OCI-LY7 (cell line): ENCODE measurements around the gene PWWP2B. TPM values are rescaled to one million over a fixed set of nuclear protein-coding genes. Genes with fewer than 3 reads are reported as not detected.

Experiments used
- BruUV-seq: library from RNA; stranded (reverse); fragments of 400-500 nt; replicated peaks from 2 replicates; lab custom pipeline; 2021; lab: Mats Ljungman, UMichigan
- CTCF ChIA-PET: fragments of 300-600 bp; sonication (Branson Sonifier 250); formaldehyde crosslinking; loops from one replicate; lab custom pipeline; 2022; ENCODE audit warnings: antibody characterized with exemption; ENCODE audit not compliant: unreplicated experiment; lab: Charles Lee
- POLR2A ChIA-PET: fragments of 300-600 bp; sonication (Branson Sonifier 250); formaldehyde crosslinking; loops from one replicate; lab custom pipeline; 2022; ENCODE audit warnings: antibody characterized with exemption; lab: Charles Lee
- DNase-seq: peaks from one replicate; pipeline ENCODE4 v3.0.0-alpha.2; 2015; ENCODE audit warnings: low spot score
- H2AFZ ChIP-seq: fragments of 200-600 bp; sonication (generic), shearing (Covaris generic); 2 replicates; pipeline ENCODE4 v1.6.1; 2014; ENCODE audit warnings: mild to moderate bottlenecking, antibody characterized with exemption, low read length, moderate library complexity
- H3K27ac ChIP-seq: fragments of 200-600 bp; sonication (generic); 2 replicates; pipeline ENCODE4 v1.5.1; 2014; ENCODE audit warnings: mixed run types, low read depth, mild to moderate bottlenecking, moderate library complexity, low read length, inconsistent platforms; ENCODE audit not compliant: poor library complexity, severe bottlenecking
- H3K36me3 ChIP-seq: fragments of 200-600 bp; sonication (generic); 2 replicates; pipeline ENCODE4 v1.6.1; 2014; ENCODE audit warnings: mild to moderate bottlenecking, antibody characterized with exemption, low read length, moderate library complexity, mixed read lengths; ENCODE audit not compliant: insufficient read depth
- H3K4me1 ChIP-seq: fragments of 200-600 bp; sonication (generic); 2 replicates; pipeline ENCODE4 v1.5.1; 2014; ENCODE audit warnings: mild to moderate bottlenecking, low read length; ENCODE audit not compliant: insufficient read depth, poor library complexity, severe bottlenecking
- H3K4me2 ChIP-seq: fragments of 200-600 bp; sonication (generic); 2 replicates; pipeline ENCODE4 v1.6.1; 2014; ENCODE audit warnings: mild to moderate bottlenecking, low read length
- H3K4me3 ChIP-seq: fragments of 200-600 bp; sonication (generic); 2 replicates; pipeline ENCODE4 v1.5.1; 2014; ENCODE audit warnings: mild to moderate bottlenecking, low read depth, low read length; ENCODE audit not compliant: poor library complexity, severe bottlenecking
- H3K79me2 ChIP-seq: fragments of 200-600 bp; sonication (generic); 2 replicates; pipeline ENCODE4 v1.6.1; 2016; ENCODE audit warnings: low read depth, mild to moderate bottlenecking, low read length, moderate library complexity, mixed read lengths; ENCODE audit not compliant: insufficient read depth
- H3K9me2 ChIP-seq: fragments of 200-600 bp; sonication (generic); 2 replicates; pipeline ENCODE4 v1.6.1; 2016; ENCODE audit warnings: mild to moderate bottlenecking, low read length, mixed read lengths; ENCODE audit not compliant: insufficient read depth
- H3K9me3 ChIP-seq: fragments of 200-600 bp; sonication (generic); 2 replicates; pipeline ENCODE4 v1.6.1; 2014; ENCODE audit warnings: mild to moderate bottlenecking, mixed run types, low read length, mixed read lengths
- H4K20me1 ChIP-seq: fragments of 200-600 bp; sonication (generic); 2 replicates; pipeline ENCODE4 v1.6.1; 2014; ENCODE audit warnings: mild to moderate bottlenecking, antibody characterized with exemption, low read length, moderate library complexity, mixed read lengths; ENCODE audit not compliant: insufficient read depth
- CTCF ChIP-seq: fragments of 200-600 bp; sonication (generic); conservative IDR thresholded peaks from 2 replicates; pipeline ENCODE4 v1.5.1; 2014; ENCODE audit warnings: mild to moderate bottlenecking, antibody characterized with exemption, low read length, moderate library complexity, mixed read lengths
- EZH2phosphoT487 ChIP-seq: fragments of 200-600 bp; sonication (generic); IDR thresholded peaks from 2 replicates; pipeline ENCODE4 v1.6.1; 2018; ENCODE audit warnings: low read depth, borderline replicate concordance, mild to moderate bottlenecking, mixed run types, antibody characterized with exemption, low read length, moderate library complexity, mixed read lengths
- intact Hi-C: fragments of 100-400 bp; cut with micrococcal nuclease; formaldehyde crosslinking; loops from one replicate; pipeline ENCODE4 v1.10.0; 2022; ENCODE audit not compliant: unreplicated experiment
- total RNA-seq, 2 experiments: library from RNA; depleted of rRNA in 1 of 2; stranded (reverse); fragments of >200 nt in 1 of 2; shearing (Covaris generic) in 1 of 2; gene quantifications; 2 replicates each; pipeline ENCODE4 v1.2.3, GENCODE V29; 2014 to 2022

Gene PWWP2B
- total RNA-seq, 2 experiments from 2014 or later, result 5.9 to 10.6 TPM

GRCh38 chr10:132355297-132355696 is 41.7 kb upstream of the PWWP2B start:
- Histone ChIP-seq H3K79me2 (no peaks in the 10 kb centered on the region), H3K27ac (no peak overlapping the region), H3K9me3 (no peaks in the 10 kb centered on the region), H3K36me3 (no peaks in the 10 kb centered on the region), H4K20me1 (no peaks in the 10 kb centered on the region), H2AFZ (no peak overlapping the region), H3K4me1 (peaks cover 6% of the 10 kb centered on the region), H3K4me3 (no peak overlapping the region), H3K4me2 (no peak overlapping the region), H3K9me2 (no peaks in the 10 kb centered on the region)
- CTCF ChIA-PET, result no interaction called here
- no peak for TF ChIP-seq EZH2phosphoT487
- BruUV-seq, result no TSS peak
- intact Hi-C loops, result no loop called here
- DNase-seq, result no peak
- POLR2A ChIA-PET, result interaction anchor here (1.0 kb wide), 1 partner anchor 200 kb away, joined by 3 read pairs; no protein-coding TSS in a partner anchor

GRCh38 chr10:132355754-132356153 is 41.2 kb upstream of the PWWP2B start:
- CTCF ChIA-PET, result no interaction called here
- no peaks in the 10 kb centered on the region for H3K36me3 ChIP-seq
- POLR2A ChIA-PET, result interaction anchor here (1.0 kb wide), 1 partner anchor 200 kb away, joined by 3 read pairs; no protein-coding TSS in a partner anchor

GRCh38 chr10:132356621-132357195 is 40.3 kb upstream of the PWWP2B start:
- no peaks in the 10 kb centered on the region for H3K9me3 ChIP-seq
- no peaks in the 10 kb centered on the region for H3K9me2 ChIP-seq
- no peaks in the 10 kb centered on the region for H4K20me1 ChIP-seq
- H3K4me3 ChIP-seq, result no peak overlapping the region
- no peaks in the 10 kb centered on the region for H3K36me3 ChIP-seq
- DNase-seq, result no peak
- no peaks in the 10 kb centered on the region for H3K79me2 ChIP-seq
- TF ChIP-seq EZH2phosphoT487 (no peak), CTCF (no peak)
- no peak overlapping the region for H3K4me2 ChIP-seq
- H2AFZ ChIP-seq, result no peak overlapping the region
- BruUV-seq, result no TSS peak
- intact Hi-C loops, result no loop called here
- peaks cover 4% of the 10 kb centered on the region for H3K4me1 ChIP-seq
- ChIA-PET POLR2A (interaction anchor here (1.0 kb wide), 1 partner anchor 201 kb away, joined by 3 read pairs; no protein-coding TSS in a partner anchor), CTCF (no interaction called here)
- H3K27ac ChIP-seq, result no peak overlapping the region

More at GRCh38 chr10:132355754-132356153, 41.2 kb upstream of the PWWP2B start:
- Histone ChIP-seq H3K9me2 (no peaks in the 10 kb centered on the region), H4K20me1 (no peaks in the 10 kb centered on the region), H3K79me2 (no peaks in the 10 kb centered on the region), H3K9me3 (no peaks in the 10 kb centered on the region), H3K4me2 (no peak overlapping the region), H3K4me1 (peaks cover 6% of the 10 kb centered on the region), H2AFZ (no peak overlapping the region), H3K27ac (no peak overlapping the region), H3K4me3 (no peak overlapping the region)
- TF ChIP-seq EZH2phosphoT487 (no peak), CTCF (no peak)
- DNase-seq, result no peak
- intact Hi-C loops, result no loop called here
- BruUV-seq, result no TSS peak
